GM12891 (cell line): ENCODE data around the gene ATCAY.

Experiments used
- PAX5 ChIP-seq: IDR thresholded peaks from 2 replicates; pipeline ENCODE4 v1.6.1; 2011; ENCODE audit warnings: low read length, moderate library complexity, mild to moderate bottlenecking; ENCODE audit not compliant: insufficient read depth, severe bottlenecking
- POLR2A ChIP-seq: IDR thresholded peaks from 2 replicates; pipeline ENCODE4 v1.6.1; 2011; ENCODE audit warnings: low read depth, low read length, control low read depth
- POLR2AphosphoS5 ChIP-seq: IDR thresholded peaks from 2 replicates; pipeline ENCODE4 v1.6.1; 2011; ENCODE audit warnings: low read depth, low read length, control low read depth
- POU2F2 ChIP-seq: IDR thresholded peaks from 2 replicates; pipeline ENCODE4 v1.6.1; 2011; ENCODE audit warnings: low read depth, mild to moderate bottlenecking, control low read depth, low read length, moderate library complexity
- SPI1 ChIP-seq: IDR thresholded peaks from 2 replicates; pipeline ENCODE4 v1.6.1; 2011; ENCODE audit warnings: low read depth, low read length, control low read depth
- TAF1 ChIP-seq: IDR thresholded peaks from 2 replicates; pipeline ENCODE4 v1.6.1; 2011; ENCODE audit warnings: low read depth, low read length, control low read depth

GRCh38 chr19:3855320-3855719 is 25.2 kb upstream of the ATCAY start:
- no peak for TF ChIP-seq POLR2AphosphoS5
- no peak for TF ChIP-seq POLR2A
- TF ChIP-seq POU2F2: no peak
- no peak for TF ChIP-seq PAX5
- no peak for TF ChIP-seq TAF1
- TF ChIP-seq SPI1: no peak
